Karpas-422 (cell line): Measurements from ENCODE around the gene PSTPIP1. TPM values are rescaled to one million over a fixed set of nuclear protein-coding genes. Genes with fewer than 3 reads are reported as not detected.
"Not testable (repeated sequence)": the region's sequence is repeated elsewhere in the genome, so short reads cannot be mapped to it uniquely, and the experiment has no call there.

Experiments
- DNase-seq: peaks from one replicate; pipeline ENCODE4 v3.0.0-alpha.2; 2015
- H2AFZ ChIP-seq: fragments of 200-600 bp; sonication (generic); 2 replicates; pipeline ENCODE4 v1.6.1; 2014; ENCODE audit warnings: antibody characterized with exemption, low read length, mixed read lengths
- H3K27ac ChIP-seq: fragments of 200-600 bp; sonication (generic); 2 replicates; pipeline ENCODE4 v1.5.1; 2014; ENCODE audit warnings: mild to moderate bottlenecking, low read length, moderate library complexity
- H3K27me3 ChIP-seq: fragments of 200-600 bp; sonication (generic); 2 replicates; pipeline ENCODE4 v1.6.1; 2014; ENCODE audit warnings: low read length, mixed read lengths
- H3K36me3 ChIP-seq: fragments of 200-600 bp; sonication (generic); 2 replicates; pipeline ENCODE4 v1.6.1; 2014; ENCODE audit warnings: low read length, mixed read lengths; ENCODE audit not compliant: insufficient read depth
- H3K4me1 ChIP-seq: fragments of 200-600 bp; sonication (generic); 2 replicates; pipeline ENCODE4 v1.6.1; 2014; ENCODE audit warnings: mild to moderate bottlenecking, low read length, mixed read lengths
- H3K4me2 ChIP-seq: fragments of 200-600 bp; sonication (generic); 2 replicates; pipeline ENCODE4 v1.6.1; 2014; ENCODE audit warnings: low read length, low read depth, mild to moderate bottlenecking; ENCODE audit not compliant: poor library complexity, severe bottlenecking
- H3K4me3 ChIP-seq: fragments of 200-600 bp; sonication (generic); 2 replicates; pipeline ENCODE4 v1.5.1; 2014; ENCODE audit warnings: mild to moderate bottlenecking, antibody characterized with exemption, low read length, mixed read lengths
- H3K79me2 ChIP-seq: fragments of 200-600 bp; sonication (generic); 2 replicates; pipeline ENCODE4 v1.6.1; 2014; ENCODE audit warnings: mild to moderate bottlenecking, low read length, mixed read lengths
- H3K9ac ChIP-seq: fragments of 200-600 bp; sonication (generic); 2 replicates; pipeline ENCODE4 v1.6.0; 2014; ENCODE audit warnings: low read length
- H3K9me2 ChIP-seq: fragments of 200-600 bp; sonication (generic), shearing (Covaris generic); replicated peaks from 2 replicates; pipeline ENCODE4 v1.6.0; 2014; ENCODE audit warnings: mild to moderate bottlenecking, low read length, moderate library complexity; ENCODE audit not compliant: insufficient read depth
- H3K9me3 ChIP-seq: fragments of 300-700, 200-600 bp; sonication (generic); 2 replicates; pipeline ENCODE4 v1.6.1; 2014; ENCODE audit warnings: low read length, mixed read lengths
- H4K20me1 ChIP-seq: fragments of 200-600 bp; sonication (generic); 2 replicates; pipeline ENCODE4 v1.6.1; 2014; ENCODE audit warnings: mild to moderate bottlenecking, antibody characterized with exemption, low read length, low read depth; ENCODE audit not compliant: insufficient read depth
- total RNA-seq: library from RNA; depleted of rRNA; stranded (reverse); fragments of >200 nt; shearing (Covaris generic); gene quantifications from 2 replicates; pipeline ENCODE4 v1.2.3, GENCODE V29; 2014; ENCODE audit warnings: low replicate concordance

PSTPIP1 gene
- total RNA-seq, 1 experiment from 2014 or later = 13.1 TPM

- Histone ChIP-seq H3K9ac (0 out of 2 replicates have a peak overlapping the region, but pooled peaks have one; percentile 1), H3K79me2 (no peaks in the 10 kb centered on the region), H4K20me1 (no peaks in the 10 kb centered on the region), H3K27me3 (0 out of 2 replicates have a peak, but pooled peaks cover 2% of the 10 kb centered on the region), H3K4me2 (peak overlapping the region; percentile 47), H3K27ac (no peak overlapping the region), H3K4me1 (peaks cover 31% of the 10 kb centered on the region), H3K9me2 (no peaks in the 10 kb centered on the region), H2AFZ (peak overlapping the region; percentile 59; the same call in 1 of the 2 replicates), H3K36me3 (no peaks in the 10 kb centered on the region), H3K9me3 (no peaks in the 10 kb centered on the region), H3K4me3 (peak overlapping the region; percentile 4; the same call in 1 of the 2 replicates)
- peak; percentile 70 for DNase-seq
Measured at GRCh38 chr15:76962337-76963013, 32.5 kb upstream of the PSTPIP1 start.

- no peaks in the 10 kb centered on the region for H3K9me2 ChIP-seq
- H3K79me2 ChIP-seq = no peaks in the 10 kb centered on the region
- H3K36me3 ChIP-seq = no peaks in the 10 kb centered on the region
- H4K20me1 ChIP-seq = no peaks in the 10 kb centered on the region
- no peak overlapping the region for H3K4me2 ChIP-seq
- H3K27me3 ChIP-seq = 0 out of 2 replicates have a peak, but pooled peaks cover 2% of the 10 kb centered on the region
- H3K27ac ChIP-seq = no peak overlapping the region
- no peak overlapping the region for H2AFZ ChIP-seq
- peaks cover 31% of the 10 kb centered on the region for H3K4me1 ChIP-seq
- H3K9ac ChIP-seq = no peak overlapping the region
- no peaks in the 10 kb centered on the region for H3K9me3 ChIP-seq
- H3K4me3 ChIP-seq = no peak overlapping the region
- DNase-seq = no peak
Measured at GRCh38 chr15:76963596-76963995, 31.3 kb upstream of the PSTPIP1 start.

GRCh38 chr15:76964157-76964556 lies 30.8 kb upstream of the PSTPIP1 start:
- Histone ChIP-seq H3K9me3 (no peaks in the 10 kb centered on the region), H3K9ac (no peak overlapping the region), H3K4me1 (peaks cover 26% of the 10 kb centered on the region), H4K20me1 (no peaks in the 10 kb centered on the region), H3K9me2 (no peaks in the 10 kb centered on the region), H3K4me3 (no peak overlapping the region), H3K79me2 (no peaks in the 10 kb centered on the region), H3K27ac (no peak overlapping the region), H2AFZ (no peak overlapping the region), H3K27me3 (0 out of 2 replicates have a peak, but pooled peaks cover 2% of the 10 kb centered on the region), H3K36me3 (no peaks in the 10 kb centered on the region), H3K4me2 (no peak overlapping the region)
- no peak for DNase-seq

DNA sequence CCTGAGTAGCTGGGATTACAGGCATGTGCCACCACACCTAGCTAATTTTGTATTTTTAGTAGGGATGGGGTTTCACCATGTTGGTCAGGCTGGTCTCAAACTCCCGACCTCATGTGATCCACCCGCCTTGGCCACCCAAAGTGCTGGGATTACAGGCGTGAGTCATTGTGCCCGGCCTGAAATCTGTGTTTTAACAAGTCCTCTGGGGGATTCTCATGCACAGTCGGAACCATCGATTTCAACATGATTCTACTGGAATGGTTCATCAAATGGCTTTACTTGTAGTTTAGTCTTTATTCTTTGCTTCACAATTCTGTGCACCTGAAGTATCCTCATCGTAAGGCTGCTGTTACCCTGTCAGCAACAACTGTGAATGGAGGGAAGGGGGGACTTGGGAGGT lies 28.9 kb upstream of the PSTPIP1 start:
- not testable (repeated sequence) for H3K9me3 ChIP-seq, H2AFZ ChIP-seq

GRCh38 chr15:76967067-76967466 lies 27.9 kb upstream of the PSTPIP1 start:
- no peaks in the 10 kb centered on the region for H3K36me3 ChIP-seq
- peaks cover 18% of the 10 kb centered on the region for H3K4me1 ChIP-seq
- H3K9ac ChIP-seq = no peak overlapping the region
- no peak overlapping the region for H2AFZ ChIP-seq
- no peaks in the 10 kb centered on the region for H4K20me1 ChIP-seq
- no peak overlapping the region for H3K27ac ChIP-seq
- no peak for DNase-seq
- H3K4me3 ChIP-seq = no peak overlapping the region
- no peaks in the 10 kb centered on the region for H3K9me3 ChIP-seq
- 0 out of 2 replicates have a peak, but pooled peaks cover 2% of the 10 kb centered on the region for H3K27me3 ChIP-seq
- no peaks in the 10 kb centered on the region for H3K79me2 ChIP-seq
- no peak overlapping the region for H3K4me2 ChIP-seq
- H3K9me2 ChIP-seq = no peaks in the 10 kb centered on the region

More for the DNA sequence above, 28.9 kb upstream of the PSTPIP1 start:
- not testable (repeated sequence) for DNase-seq, H3K36me3 ChIP-seq, H4K20me1 ChIP-seq, H3K4me2 ChIP-seq, H3K9me2 ChIP-seq, H3K79me2 ChIP-seq, H3K27ac ChIP-seq, H3K27me3 ChIP-seq, H3K9ac ChIP-seq, H3K4me3 ChIP-seq
- H3K4me1 ChIP-seq = peaks cover 27% of the 10 kb centered on the region

- Histone ChIP-seq H2AFZ (no peak overlapping the region), H3K79me2 (no peaks in the 10 kb centered on the region), H3K27me3 (0 out of 2 replicates have a peak, but pooled peaks cover 2% of the 10 kb centered on the region), H3K9me3 (no peaks in the 10 kb centered on the region), H3K4me1 (peaks cover 10% of the 10 kb centered on the region; the same call in 1 of the 2 replicates), H3K4me3 (no peak overlapping the region), H3K9ac (no peak overlapping the region), H4K20me1 (no peaks in the 10 kb centered on the region), H3K36me3 (no peaks in the 10 kb centered on the region), H3K4me2 (no peak overlapping the region), H3K27ac (no peak overlapping the region), H3K9me2 (no peaks in the 10 kb centered on the region)
- no peak for DNase-seq
Measured at GRCh38 chr15:76968306-76968705, 26.6 kb upstream of the PSTPIP1 start.

DNA sequence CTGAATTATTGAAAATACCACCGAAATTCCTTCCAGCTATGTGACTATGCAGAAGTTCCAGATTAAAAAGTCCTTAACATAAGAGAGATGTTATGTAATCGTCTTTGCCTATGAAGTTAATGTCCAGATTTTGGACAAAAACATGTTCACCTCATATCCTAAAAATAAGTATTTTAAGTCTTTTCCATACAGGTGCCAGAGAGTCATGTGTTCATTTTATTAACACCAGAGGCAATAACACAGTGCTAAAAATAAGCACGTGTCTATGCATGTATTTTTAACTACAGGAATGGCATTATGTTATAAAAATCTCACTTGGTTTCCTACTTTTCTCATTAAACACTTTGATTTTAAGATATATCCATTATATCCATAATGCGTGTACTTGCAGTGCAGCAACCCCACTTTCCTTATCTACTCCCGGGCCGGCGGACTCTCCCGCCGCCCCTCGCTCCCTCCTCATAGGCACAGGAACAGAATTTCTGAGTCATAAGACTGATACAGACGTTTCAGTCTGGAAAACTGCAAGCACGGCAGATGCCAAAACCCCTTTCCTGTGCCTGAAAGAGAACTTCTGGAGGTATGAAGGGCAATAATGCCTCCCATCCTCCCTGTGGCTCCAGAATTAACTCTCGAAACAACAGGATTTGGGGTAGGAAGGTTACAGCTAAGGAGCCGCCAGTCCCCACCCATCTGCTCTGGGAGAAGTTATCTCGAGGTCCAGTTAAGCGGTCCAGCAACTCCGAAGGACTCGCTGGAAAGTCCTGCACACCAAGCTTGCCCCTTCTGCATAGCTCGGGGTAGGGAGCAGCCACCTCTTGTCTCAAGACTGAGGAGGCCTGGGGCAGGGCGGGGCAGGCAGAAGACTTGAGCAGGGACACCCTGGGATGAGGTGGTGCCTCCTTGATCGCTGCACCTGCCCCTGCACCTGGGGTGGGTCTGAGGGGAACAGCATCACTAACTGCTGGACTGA lies 22.3 kb upstream of the PSTPIP1 start:
- H4K20me1 ChIP-seq = no peaks in the 10 kb centered on the region
- no peak for DNase-seq
- H3K4me2 ChIP-seq = no peak overlapping the region
- no peaks in the 10 kb centered on the region for H3K9me2 ChIP-seq
- no peaks in the 10 kb centered on the region for H3K79me2 ChIP-seq
- no peak overlapping the region for H3K27ac ChIP-seq
- no peak overlapping the region for H3K9ac ChIP-seq
- H3K27me3 ChIP-seq = no peaks in the 10 kb centered on the region
- no peaks in the 10 kb centered on the region for H3K36me3 ChIP-seq
- H3K4me1 ChIP-seq = peaks cover 26% of the 10 kb centered on the region
- no peak overlapping the region for H2AFZ ChIP-seq
- no peak overlapping the region for H3K4me3 ChIP-seq
- no peaks in the 10 kb centered on the region for H3K9me3 ChIP-seq

DNA sequence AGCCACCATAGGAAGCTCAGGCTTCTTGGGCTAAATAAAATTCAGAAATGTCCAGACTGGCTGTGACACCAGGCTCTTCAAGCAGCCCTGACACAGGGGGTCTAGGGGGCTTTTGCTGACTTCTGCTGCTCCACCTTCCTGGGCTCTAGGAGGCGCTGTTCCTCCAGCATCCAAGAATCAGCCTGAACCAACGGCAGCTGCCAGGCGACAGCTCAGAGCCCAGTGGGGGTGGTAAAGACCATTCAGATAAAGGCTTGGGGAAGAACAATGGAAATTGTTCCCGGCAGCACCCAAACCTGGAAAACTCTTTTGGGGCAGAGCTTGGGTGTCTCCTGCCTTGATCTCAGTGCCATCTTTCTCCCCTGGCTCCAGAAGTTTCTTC lies 21.6 kb upstream of the PSTPIP1 start:
- no peaks in the 10 kb centered on the region for H3K27me3 ChIP-seq
- no peak overlapping the region for H3K27ac ChIP-seq
- H3K4me1 ChIP-seq = peaks cover 26% of the 10 kb centered on the region
- H3K79me2 ChIP-seq = no peaks in the 10 kb centered on the region
- DNase-seq = peak; percentile 89
- no peak overlapping the region for H3K4me2 ChIP-seq
- no peaks in the 10 kb centered on the region for H4K20me1 ChIP-seq
- H2AFZ ChIP-seq = no peak overlapping the region
- no peak overlapping the region for H3K9ac ChIP-seq
- H3K9me2 ChIP-seq = no peaks in the 10 kb centered on the region
- no peak overlapping the region for H3K4me3 ChIP-seq
- H3K36me3 ChIP-seq = no peaks in the 10 kb centered on the region
- H3K9me3 ChIP-seq = no peaks in the 10 kb centered on the region
